Measurements from ENCODE around the gene ZNF527.
"Not testable (repeated sequence)": the region's sequence is repeated elsewhere in the genome, so short reads cannot be mapped to it uniquely, and the experiment has no call there.

ZNF527 gene

GRCh38 chr19:37370880-37371661 is at the start of gene ZNF527:
Gene ZNF527, plus strand, starts transcription at chr19:37371099. Its CDS starts 3,100 bp downstream, at chr19:37374199.
- DNase-seq = peak; percentile 96

DNA sequence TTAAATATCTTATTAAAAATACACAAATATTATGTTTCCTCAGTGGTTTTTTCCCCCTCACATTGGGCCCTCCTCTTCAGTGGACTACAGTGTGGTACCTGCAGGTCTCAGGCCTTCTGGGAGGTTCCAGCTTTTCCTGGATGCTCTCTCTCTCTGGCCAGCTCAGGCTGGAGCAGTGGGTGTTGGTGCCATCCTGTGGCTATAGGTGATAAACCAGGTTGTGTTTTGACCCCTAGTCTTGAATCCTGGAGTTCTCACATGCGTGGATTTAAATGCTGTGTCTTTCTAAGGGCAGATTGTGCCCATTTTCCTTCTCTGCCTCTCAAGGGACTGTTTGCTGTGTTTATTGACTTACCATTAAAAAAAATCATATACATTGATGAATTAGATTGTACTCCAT is 41.2 kb upstream of the ZNF527 start:
- DNase-seq = no peak

DNA sequence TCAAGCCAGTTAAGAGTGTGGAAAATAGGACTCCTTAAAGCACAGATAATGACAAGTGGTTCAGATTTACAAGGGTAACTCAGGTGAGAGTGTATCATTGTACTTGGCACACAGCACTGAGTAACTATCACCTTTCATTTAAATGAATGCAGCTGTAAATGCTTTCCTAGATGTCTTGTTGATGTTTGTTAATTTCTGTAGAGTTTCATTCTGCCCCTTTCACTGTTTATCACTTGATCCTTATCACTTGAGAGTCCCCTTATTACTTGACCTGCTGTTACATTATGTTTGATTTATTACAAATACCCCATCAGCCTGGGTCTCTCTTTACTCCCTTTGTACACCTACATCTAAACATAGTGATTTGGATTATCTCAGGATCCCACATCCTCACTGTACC is 38.1 kb upstream of the ZNF527 start:
- no peak for DNase-seq

DNA sequence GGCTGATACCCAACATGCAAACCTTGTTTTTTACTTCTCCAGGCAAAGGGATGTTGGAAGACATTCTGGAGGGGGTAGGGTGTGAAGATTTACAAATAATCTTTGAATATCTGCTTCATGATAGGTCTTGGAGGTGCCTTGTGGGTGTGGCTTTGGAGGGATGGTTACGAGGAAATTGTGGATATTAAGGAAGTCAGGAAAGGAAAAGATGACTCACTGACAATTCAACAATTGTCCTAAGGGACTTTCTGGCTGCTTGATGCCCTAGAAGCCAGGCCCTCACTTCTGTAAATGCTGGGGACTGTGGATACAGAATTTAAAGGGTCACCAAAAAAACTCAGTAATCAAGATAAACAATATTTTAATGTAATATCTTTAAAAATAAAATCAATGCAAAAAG is 37.4 kb upstream of the ZNF527 start:
- no peak for DNase-seq

DNA sequence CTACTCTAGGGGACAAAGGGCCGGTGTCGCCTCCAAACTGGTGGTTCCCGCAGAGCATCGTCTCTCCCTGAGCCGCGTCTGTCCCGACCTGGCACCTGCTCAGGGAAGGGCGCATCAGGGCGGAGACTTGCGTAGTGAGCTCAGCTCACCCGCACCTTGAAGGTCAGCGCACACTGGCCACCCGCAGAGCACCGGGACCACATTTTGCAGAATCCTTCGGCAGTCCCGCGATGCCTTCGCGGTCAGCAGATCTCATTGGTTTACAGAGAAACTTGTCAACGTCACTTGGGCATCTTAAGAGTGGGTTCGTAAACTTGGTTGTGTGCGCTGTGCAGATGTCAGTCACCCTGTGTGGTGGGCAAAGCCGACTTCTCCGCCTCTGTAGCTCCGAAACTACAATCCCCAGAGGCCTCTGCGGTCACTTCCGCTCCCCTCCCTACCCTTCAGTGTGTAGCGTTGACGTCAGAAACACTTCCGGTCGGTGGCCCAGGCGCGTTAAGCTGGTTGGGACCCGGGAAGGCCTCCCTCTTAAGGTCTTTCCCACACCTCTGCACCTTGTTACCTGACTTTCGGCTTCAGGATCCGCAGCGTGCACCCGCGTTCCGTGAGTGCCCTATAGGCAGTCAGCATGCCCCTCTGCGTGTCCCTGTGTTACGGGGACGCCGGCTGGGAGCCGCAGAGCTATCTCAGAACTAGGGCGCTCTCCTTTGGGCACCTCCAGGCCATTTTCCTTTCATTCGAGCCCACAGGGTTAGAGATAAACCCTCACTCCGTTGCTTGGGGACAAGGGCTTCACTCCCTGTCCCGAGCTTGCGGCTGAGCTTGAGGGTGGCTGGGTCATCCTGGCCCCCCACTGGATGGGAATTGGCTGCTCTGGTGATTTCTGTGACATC is 36.5 kb upstream of the ZNF527 start:
- peak; percentile 87 for DNase-seq

GRCh38 chr19:37342753-37343152 is 28.1 kb upstream of the ZNF527 start:
- DNase-seq = no peak

- no peak for DNase-seq
Observed at GRCh38 chr19:37346091-37346490, 24.8 kb upstream of the ZNF527 start.

DNA sequence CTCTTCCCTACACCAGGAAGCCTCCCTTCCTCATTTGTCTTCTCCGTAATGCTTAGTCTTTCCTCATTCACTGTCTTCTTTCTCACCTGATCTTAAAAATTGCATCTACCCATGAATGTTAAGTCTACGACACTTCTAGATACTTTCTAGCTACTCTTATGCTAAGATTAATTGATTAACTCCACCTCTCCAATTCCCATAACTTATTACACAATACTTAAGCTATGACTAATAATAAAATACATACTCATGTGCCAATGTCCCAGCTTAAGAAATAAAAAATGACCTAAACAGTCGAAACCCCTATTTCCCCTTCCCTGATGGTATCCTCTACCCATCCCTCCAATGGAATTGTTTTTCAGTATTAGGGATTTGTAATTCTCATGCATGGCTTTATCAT is 22.8 kb upstream of the ZNF527 start:
- no peak for DNase-seq

- DNase-seq = no peak
Observed at GRCh38 chr19:37353968-37354367, 16.9 kb upstream of the ZNF527 start.

DNA sequence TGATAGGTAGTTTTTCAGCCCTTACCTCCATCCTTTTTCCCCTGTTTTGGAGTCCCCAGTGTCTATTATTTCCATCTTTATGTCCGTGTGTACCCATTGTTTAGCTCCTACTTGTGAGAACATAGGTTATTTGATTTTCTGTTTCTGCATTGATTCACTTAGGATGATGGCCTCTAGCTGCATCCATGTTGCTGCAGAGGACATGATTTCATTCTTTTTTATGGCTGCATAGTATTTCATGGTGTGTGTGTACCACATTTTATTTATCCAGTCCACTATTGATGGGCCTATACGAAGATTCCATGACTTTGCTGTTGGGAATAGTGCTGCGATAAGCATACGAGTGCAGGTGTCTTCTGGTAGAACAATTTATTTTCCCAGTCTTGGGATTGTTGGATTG is 15.0 kb upstream of the ZNF527 start:
- DNase-seq = no peak

- DNase-seq = no peak
Observed at GRCh38 chr19:37361994-37362393, 8.9 kb upstream of the ZNF527 start.

GRCh38 chr19:37362733-37363132 is 8.2 kb upstream of the ZNF527 start:
- no peak for DNase-seq

GRCh38 chr19:37370386-37370879 is 466 bp upstream of the ZNF527 start:
- DNase-seq = not testable (repeated sequence)

- no peak for DNase-seq
Observed at GRCh38 chr19:37389234-37389633, 18.3 kb downstream of the ZNF527 start.

DNA sequence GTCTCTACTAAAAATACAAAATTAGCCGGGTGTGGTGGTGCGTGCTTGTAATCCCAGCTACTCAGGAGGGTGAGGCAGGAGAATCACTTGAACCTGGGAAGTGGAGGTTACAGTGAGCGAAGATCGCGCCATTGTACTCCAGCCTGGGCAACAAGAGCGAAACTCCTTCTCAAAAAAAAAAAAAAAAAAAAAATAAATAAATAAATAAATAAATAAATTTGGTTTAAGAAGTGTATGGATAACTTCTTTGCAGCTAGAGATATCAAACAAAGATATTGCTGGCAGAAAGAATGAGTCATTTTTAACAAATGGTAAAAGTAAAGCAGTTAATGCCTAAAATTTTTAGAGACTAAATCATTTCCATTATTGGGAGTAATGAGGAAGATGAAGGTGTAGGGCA is 20.5 kb downstream of the ZNF527 start:
- DNase-seq = not testable (repeated sequence)

DNA sequence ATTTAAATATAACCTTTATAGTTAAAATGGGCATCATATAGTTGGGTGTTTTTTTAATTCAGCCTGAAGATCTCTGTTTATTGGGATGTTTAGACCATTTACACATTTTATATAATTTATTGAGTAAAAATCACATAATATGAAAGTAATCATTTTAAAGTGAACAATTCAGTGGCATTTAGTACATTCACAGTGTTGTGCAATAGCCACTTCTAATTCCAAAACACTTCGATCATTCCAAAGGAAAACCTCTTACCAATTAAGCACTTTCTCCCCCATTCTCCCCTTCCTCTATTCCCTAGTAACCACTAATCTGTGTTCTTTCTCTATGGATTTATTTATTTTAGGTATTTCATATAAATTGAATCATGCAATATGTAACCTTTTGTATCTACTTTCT is 30.2 kb downstream of the ZNF527 start:
- DNase-seq = no peak

DNA sequence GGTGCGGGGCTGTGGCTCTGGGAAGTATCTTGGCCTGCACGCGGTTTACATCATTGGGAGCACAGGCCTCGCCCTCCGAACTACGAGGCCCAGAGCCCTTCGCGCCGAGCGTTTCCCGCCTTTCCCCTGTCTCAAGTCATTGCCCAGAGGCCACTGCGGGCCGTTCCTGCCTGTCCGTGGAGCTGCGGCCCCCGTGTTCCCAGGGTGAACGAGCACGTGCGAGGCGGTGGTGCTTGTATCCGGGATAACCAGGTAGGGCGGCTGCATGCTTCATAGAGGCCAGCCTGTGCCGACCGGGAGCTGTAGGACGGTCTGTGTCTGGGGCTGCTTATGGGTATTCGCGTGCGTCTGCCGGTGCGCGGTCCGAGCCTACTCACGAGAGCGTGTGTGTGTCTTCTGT is 32.5 kb downstream of the ZNF527 start:
- DNase-seq = no peak

- not testable (repeated sequence) for DNase-seq
Observed at GRCh38 chr19:37406140-37406846, 35.4 kb downstream of the ZNF527 start.

GRCh38 chr19:37412700-37413099 is 41.8 kb downstream of the ZNF527 start:
- no peak for DNase-seq

DNA sequence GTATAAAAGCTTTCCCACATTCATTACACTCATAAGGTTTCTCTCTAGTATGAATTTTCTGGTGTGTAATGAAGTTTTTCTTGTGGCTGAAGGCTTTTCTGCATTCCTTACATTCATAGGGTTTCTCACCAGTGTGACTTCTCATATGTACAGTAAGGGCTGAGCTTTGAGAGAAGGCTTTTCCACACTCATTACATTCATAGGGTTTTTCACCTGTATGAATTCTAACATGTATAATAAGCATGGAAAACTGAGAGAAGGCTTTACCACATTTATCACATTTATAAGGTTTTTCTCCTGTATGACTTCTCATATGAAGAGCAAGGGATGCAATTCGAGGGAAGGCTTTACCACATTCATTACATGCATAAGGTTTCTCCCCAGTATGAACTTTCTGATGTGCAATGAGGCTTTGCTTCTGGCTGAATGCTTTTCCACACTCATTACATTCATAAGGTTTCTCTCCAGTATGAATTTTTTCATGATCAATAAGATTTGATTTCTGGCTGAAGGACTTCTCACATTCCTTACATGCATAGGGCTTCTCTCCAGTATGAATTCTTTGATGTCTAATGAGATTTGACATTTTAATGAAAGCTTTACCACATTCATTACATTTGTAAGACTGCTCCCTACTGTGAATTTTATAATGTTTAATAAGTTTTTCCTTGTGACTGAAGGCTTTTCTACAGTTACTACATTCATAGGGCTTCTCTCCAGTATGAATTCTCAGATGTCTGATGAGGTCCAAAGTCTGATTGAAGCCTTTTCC is 42.6 kb downstream of the ZNF527 start:
- DNase-seq = no peak
